ENCODE measurements around the gene SMOC2.

GRCh38 chr6:168439794-168440450, 1.1 kb upstream of the SMOC2 start:
- no peak for TF ChIP-seq MAX (IDR thresholded peaks at IDR 0.05)
- TF ChIP-seq CTCF (IDR thresholded peaks at IDR 0.05) = no peak
- no peak for TF ChIP-seq REST (IDR thresholded peaks at IDR 0.05)
- TF ChIP-seq POLR2A (IDR thresholded peaks at IDR 0.05; ENCODE audit: low read length) = no peak
- no peak for TF ChIP-seq MAFK (IDR thresholded peaks at IDR 0.05; ENCODE audit: partially characterized antibody)
- no peak for TF ChIP-seq RAD21 (conservative IDR thresholded peaks at IDR 0.05 in 1 of 2, IDR thresholded peaks at IDR 0.05 in 1 of 2)
- no peak for TF ChIP-seq CEBPB (IDR thresholded peaks at IDR 0.05)
- TF ChIP-seq JUN (IDR thresholded peaks at IDR 0.05) = no peak
- no peak for TF ChIP-seq CHD4 (IDR thresholded peaks at IDR 0.05; ENCODE audit: borderline replicate concordance)

All from A549 (cell line).